K562 (cell line): ENCODE results near the gene ARV1. TPM values are rescaled to one million over a fixed set of nuclear protein-coding genes. Genes with fewer than 3 reads are reported as not detected.

Experiments
- BDP1 ChIP-seq: IDR thresholded peaks from 3 replicates; pipeline ENCODE4 v1.6.1; 2011; ENCODE audit not compliant: insufficient read length, insufficient read depth
- CHD1 ChIP-seq: fragments of 200-600 bp; sonication (generic); IDR thresholded peaks from one replicate; pipeline ENCODE4 v1.6.1; 2012; ENCODE audit warnings: mild to moderate bottlenecking, moderate library complexity, low read length, inconsistent platforms
- CREB5 ChIP-seq: fragments of 250-450 bp; sonication (Bioruptor Pico); IDR thresholded peaks from 2 replicates; pipeline ENCODE4 v1.5.0; 2020; ENCODE audit warnings: mild to moderate bottlenecking
- DEAF1 ChIP-seq: fragments of 450-650 bp; formaldehyde crosslinking; IDR thresholded peaks from 2 replicates; pipeline ENCODE4 v1.4.0; 2020; ENCODE audit warnings: mild to moderate bottlenecking, moderate library complexity
- ELF2 ChIP-seq: fragments of 250-450 bp; sonication (Bioruptor Pico); IDR thresholded peaks from 2 replicates; pipeline ENCODE4 v1.5.0; 2021; ENCODE audit warnings: mild to moderate bottlenecking
- EWSR1 ChIP-seq: fragments of 450-650 bp; IDR thresholded peaks from 2 replicates; pipeline ENCODE4 v1.6.1; 2018; ENCODE audit warnings: borderline replicate concordance, mild to moderate bottlenecking, low read depth, moderate library complexity; ENCODE audit not compliant: partially characterized antibody
- HCFC1 ChIP-seq: IDR thresholded peaks from 2 replicates; pipeline ENCODE4 v1.6.1; 2012; ENCODE audit warnings: low read depth, low read length, improper control_type of control experiment
- KHSRP ChIP-seq: fragments of 450-650 bp; IDR thresholded peaks from 2 replicates; pipeline ENCODE4 v1.6.1; 2017
- MCM5 ChIP-seq: fragments of 450-650 bp; IDR thresholded peaks from 2 replicates; pipeline ENCODE4 v1.6.1; 2016; ENCODE audit warnings: low read depth
- POLR2B ChIP-seq: fragments of 450-650 bp; IDR thresholded peaks from 2 replicates; pipeline ENCODE4 v1.6.1; 2018; ENCODE audit warnings: low read depth; ENCODE audit not compliant: partially characterized antibody
- TCF7L2 ChIP-seq: fragments of 150-350 bp; IDR thresholded peaks from 2 replicates; pipeline ENCODE4 v1.6.1; 2016; ENCODE audit warnings: low read depth, mild to moderate bottlenecking, low read length, moderate library complexity
- TEAD1 ChIP-seq, 2 experiments: fragments of 450-650 bp in 1 of 2; sonication (generic) in 1 of 2; formaldehyde crosslinking; IDR thresholded peaks; 2 replicates each; pipeline versions ENCODE4 v1.4.0 to v1.8.0; 2020 to 2022; ENCODE audit warnings: mild to moderate bottlenecking in 2 of 2, missing genetic modification reagents in 1 of 2
- XRCC5 ChIP-seq: fragments of 200-400 bp; formaldehyde crosslinking; IDR thresholded peaks from 2 replicates; pipeline ENCODE4 v1.6.1; 2017; ENCODE audit warnings: low read depth, mild to moderate bottlenecking, low read length
- YY1 ChIP-seq, 3 experiments: IDR thresholded peaks; 2 replicates each; pipeline ENCODE4 v1.6.1; 2011; ENCODE audit warnings: low read length in 2 of 3, mild to moderate bottlenecking in 2 of 3, moderate library complexity in 2 of 3, borderline replicate concordance in 1 of 3, control low read depth in 1 of 3, low read depth in 1 of 3; ENCODE audit not compliant: insufficient read depth in 3 of 3, insufficient replicate concordance in 2 of 3, control insufficient read depth in 1 of 3, insufficient read length in 1 of 3; ENCODE audit errors: extremely low read depth in 1 of 3
- ZKSCAN1 ChIP-seq: fragments of 150-350 bp; IDR thresholded peaks from 2 replicates; pipeline ENCODE4 v1.6.1; 2016; ENCODE audit warnings: low read depth, low read length
- ZNF212 ChIP-seq: fragments of 450-650 bp; formaldehyde crosslinking; IDR thresholded peaks from 2 replicates; pipeline ENCODE4 v1.4.0; 2020; ENCODE audit warnings: mild to moderate bottlenecking
- ZNF316 ChIP-seq: fragments of 450-650 bp; IDR thresholded peaks from 2 replicates; pipeline ENCODE4 v1.6.1; 2016
- polyA plus RNA-seq, 8 experiments: library from polyadenylated mRNA; depleted of rRNA in 4 of 8; stranded (reverse) in 5 of 8; unstranded in 3 of 8; fragments of >200 nt; fragmentation: Nextera tagmentation in 2 of 8; fragmentation: Illumina TruSeq in 1 of 8; extraction: Ambion mirVana in 2 of 8; extraction: Trizol in 1 of 8; gene quantifications; 2 replicates each; pipeline versions ENCODE4 v1.2.1 to v1.2.3, GENCODE V29; 2011 to 2014; ENCODE audit warnings: inconsistent platforms in 1 of 8, missing spikeins in 1 of 8
- total RNA-seq, 7 experiments: library from RNA; depleted of rRNA in 6 of 7; stranded (reverse); fragments of >200 nt in 6 of 7; fragmentation: Illumina TruSeq in 2 of 7; extraction: Trizol in 2 of 7; gene quantifications; 2 replicates each; pipeline versions ENCODE4 v1.2.1 to v1.2.3, GENCODE V29; 2011 to 2021; ENCODE audit warnings: low replicate concordance in 1 of 7

ARV1 gene
- total and polyA plus RNA-seq, 9 of the 15 experiments (the other 6 are each of a cell fraction or from before 2014, with no cell fraction given) = 54.8 to 139 (median 74.0) TPM

GRCh38 chr1:231046730-231047395 is 68.0 kb downstream of the ARV1 start (continued):
- TF ChIP-seq POLR2B (no peak), ZNF212 (CRISPR knock-in tag) (no peak), TCF7L2 (no peak), MCM5 (0 out of 2 replicates have a peak, but pooled peaks have one; percentile 35), DEAF1 (no peak), ZNF316 (no peak), BDP1 (no peak), CHD1 (no peak), HCFC1 (no peak), KHSRP (no peak; the same call in 1 of the 2 replicates), ELF2 (CRISPR knock-in tag) (no peak; the same call in 1 of the 2 replicates), EWSR1 (no peak), ZKSCAN1 (no peak), TEAD1 (CRISPR knock-in tag; IDR thresholded peaks at IDR 0.05) (peak in 1 of 2 experiments; percentile 48; a peak in 1 of 4 replicates), YY1 (IDR thresholded peaks at IDR 0.05; ENCODE audit: borderline replicate concordance in 1 of 3, control insufficient read depth in 1 of 3, extremely low read depth in 1 of 3, insufficient read depth in 3 of 3, insufficient read length in 1 of 3, insufficient replicate concordance in 2 of 3, low read depth in 1 of 3, low read length in 2 of 3) (no peak), CREB5 (CRISPR knock-in tag) (no peak), XRCC5 (no peak)
